ENCODE measurements around the gene PAPLN. TPM values are rescaled to one million over a fixed set of nuclear protein-coding genes. Genes with fewer than 3 reads are reported as not detected.
A peak's percentile ranks its signal among the peaks of the same experiment; 100 is the strongest.

Gene PAPLN
- total and polyA plus RNA-seq, 8 donors, result 1.1 to 18.3 (median 2.9) TPM

- intact Hi-C loops (cut with DNase I), result no loop called here
- H3K4me1 ChIP-seq, result no peaks in the 10 kb centered on the region
- no peaks in the 10 kb centered on the region for H3K36me3 ChIP-seq
- DNase-seq (peak in 1 of 6 donors; percentile 61), ATAC-seq (no peak), FAIRE-seq (no peak)
- no peak for TF ChIP-seq CTCF (IDR thresholded peaks at IDR 0.05)
- no peaks in the 10 kb centered on the region for H3K27me3 ChIP-seq
- no peak overlapping the region for H3K4me3 ChIP-seq
- H3K9me3 ChIP-seq, result no peaks in the 10 kb centered on the region
- no peak overlapping the region for H3K27ac ChIP-seq
- 81 to 86% methylated on average over 19 to 20 of the region's 20 CpGs for WGBS, 2 donors
Measured at GRCh38 chr14:73258845-73259611, 21.7 kb downstream of the PAPLN start.

DNA sequence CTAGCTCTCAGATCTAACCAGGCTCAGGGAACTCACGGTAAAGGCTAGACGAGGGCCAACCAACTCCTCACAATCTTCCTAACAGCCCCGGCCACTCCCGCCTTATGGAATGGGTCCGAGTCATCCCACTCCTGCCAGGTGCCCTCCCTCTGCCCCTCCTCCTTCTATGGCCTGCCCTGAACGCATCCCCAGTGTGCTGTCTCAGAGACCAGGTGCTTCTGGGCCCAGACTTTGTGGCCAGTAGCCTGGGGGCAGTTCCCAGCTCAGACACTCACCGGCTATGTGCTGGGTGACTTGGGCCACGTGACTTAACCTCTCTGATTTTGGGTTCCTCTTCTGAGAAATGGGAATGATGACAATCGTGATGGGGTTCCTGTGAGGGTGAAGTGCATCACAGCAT lies 22.5 kb downstream of the PAPLN start:
- WGBS, 2 donors, result 70 to 78% methylated on average over 9 of the region's 9 CpGs
- no peak for TF ChIP-seq CTCF (IDR thresholded peaks at IDR 0.05)
- ATAC-seq, result no peak
- no peaks in the 10 kb centered on the region for H3K36me3 ChIP-seq
- H3K27me3 ChIP-seq, result no peaks in the 10 kb centered on the region
- no peaks in the 10 kb centered on the region for H3K4me1 ChIP-seq
- no peaks in the 10 kb centered on the region for H3K9me3 ChIP-seq
- H3K4me3 ChIP-seq, result no peak overlapping the region
- FAIRE-seq, result no peak
- intact Hi-C loops (cut with DNase I), result no loop called here
- H3K27ac ChIP-seq, result no peak overlapping the region
- DNase-seq, result no peak

DNA sequence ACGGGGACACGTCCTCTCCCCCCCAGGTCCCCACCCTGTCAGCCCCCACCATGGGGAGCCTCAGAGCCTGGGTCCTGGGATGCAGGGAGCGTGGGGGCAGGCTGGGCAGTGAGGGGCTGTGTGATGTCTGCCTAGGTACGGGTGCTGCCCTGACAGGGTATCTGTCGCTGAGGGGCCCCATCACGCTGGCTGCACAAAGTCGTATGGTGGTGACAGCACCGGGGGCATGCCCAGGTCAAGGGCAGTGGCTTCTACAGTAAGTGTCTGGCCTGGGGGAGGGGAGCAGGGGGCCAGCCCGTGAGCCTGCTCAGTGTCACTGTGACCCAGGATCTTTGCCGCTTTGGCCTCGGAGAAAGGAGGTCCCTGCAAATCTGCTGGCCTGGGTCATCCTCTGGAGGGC lies 23.3 kb downstream of the PAPLN start:
- intact Hi-C loops (cut with DNase I), result no loop called here
- 69 to 73% methylated on average over 11 of the region's 11 CpGs for WGBS, 2 donors
- ATAC-seq (no peak), FAIRE-seq (no peak), DNase-seq (peak in 1 of 6 donors; percentile 54)
- Histone ChIP-seq H3K27me3 (no peaks in the 10 kb centered on the region), H3K36me3 (no peaks in the 10 kb centered on the region), H3K27ac (no peak overlapping the region), H3K9me3 (no peaks in the 10 kb centered on the region), H3K4me1 (no peaks in the 10 kb centered on the region), H3K4me3 (no peak overlapping the region)
- TF ChIP-seq CTCF (IDR thresholded peaks at IDR 0.05), result no peak

- Histone ChIP-seq H3K36me3 (no peaks in the 10 kb centered on the region), H3K4me3 (no peak overlapping the region), H3K4me1 (no peaks in the 10 kb centered on the region), H3K27ac (no peak overlapping the region), H3K27me3 (no peaks in the 10 kb centered on the region), H3K9me3 (no peaks in the 10 kb centered on the region)
- WGBS, 2 donors, result 65 to 81% methylated on average over 6 of the region's 6 CpGs
- no peak for DNase-seq
- no peak for TF ChIP-seq CTCF (IDR thresholded peaks at IDR 0.05)
- ATAC-seq, result no peak
- intact Hi-C loops (cut with DNase I), result no loop called here
- FAIRE-seq, result no peak
Measured at GRCh38 chr14:73261075-73261474, 23.8 kb downstream of the PAPLN start.

All from pancreas (tissue), 10 donors.